HUES48 (cell line): Measurements from ENCODE around the gene TGFB2.

ENCODE experiments used
- H3K27ac ChIP-seq: one replicate; pipeline ENCODE4 v1.7.0; 2013; ENCODE audit warnings: low read depth, low read length, inconsistent platforms
- H3K27me3 ChIP-seq: 2 replicates; pipeline ENCODE4 v1.6.1; 2013; ENCODE audit warnings: mild to moderate bottlenecking, low read length; ENCODE audit not compliant: control insufficient read depth, insufficient read depth
- H3K36me3 ChIP-seq: 2 replicates; pipeline ENCODE4 v1.6.1; 2013; ENCODE audit warnings: low read length; ENCODE audit not compliant: control insufficient read depth, insufficient read depth
- H3K4me1 ChIP-seq: 2 replicates; pipeline ENCODE4 v1.6.1; 2013; ENCODE audit warnings: mild to moderate bottlenecking, low read length; ENCODE audit not compliant: control insufficient read depth, insufficient read depth
- H3K4me3 ChIP-seq: 2 replicates; pipeline ENCODE4 v1.5.1; 2013; ENCODE audit warnings: mild to moderate bottlenecking, low read depth, low read length
- H3K9ac ChIP-seq: 2 replicates; pipeline ENCODE4 v1.6.1; 2013; ENCODE audit warnings: mild to moderate bottlenecking, low read depth, low read length, moderate library complexity
- H3K9me3 ChIP-seq: 2 replicates; pipeline ENCODE4 v1.6.1; 2013; ENCODE audit warnings: low read length; ENCODE audit not compliant: control insufficient read depth, insufficient read depth

TGFB2 gene

GRCh38 chr1:218392780-218393179, 47.6 kb downstream of the TGFB2 start:
- Histone ChIP-seq H3K9ac (no peak overlapping the region), H3K4me3 (no peak overlapping the region), H3K36me3 (no peaks in the 10 kb centered on the region), H3K4me1 (no peaks in the 10 kb centered on the region), H3K27me3 (no peaks in the 10 kb centered on the region), H3K9me3 (no peaks in the 10 kb centered on the region), H3K27ac (no peak overlapping the region)

GRCh38 chr1:218394416-218394815, 49.3 kb downstream of the TGFB2 start:
- Histone ChIP-seq H3K4me1 (no peaks in the 10 kb centered on the region), H3K9me3 (no peaks in the 10 kb centered on the region), H3K9ac (no peak overlapping the region), H3K36me3 (no peaks in the 10 kb centered on the region), H3K4me3 (no peak overlapping the region), H3K27me3 (no peaks in the 10 kb centered on the region), H3K27ac (no peak overlapping the region)

GRCh38 chr1:218394989-218395388, 49.9 kb downstream of the TGFB2 start:
- H3K4me3 ChIP-seq = no peak overlapping the region
- no peaks in the 10 kb centered on the region for H3K9me3 ChIP-seq
- no peaks in the 10 kb centered on the region for H3K4me1 ChIP-seq
- H3K27ac ChIP-seq = no peak overlapping the region
- no peaks in the 10 kb centered on the region for H3K27me3 ChIP-seq
- H3K9ac ChIP-seq = no peak overlapping the region
- H3K36me3 ChIP-seq = no peaks in the 10 kb centered on the region

DNA sequence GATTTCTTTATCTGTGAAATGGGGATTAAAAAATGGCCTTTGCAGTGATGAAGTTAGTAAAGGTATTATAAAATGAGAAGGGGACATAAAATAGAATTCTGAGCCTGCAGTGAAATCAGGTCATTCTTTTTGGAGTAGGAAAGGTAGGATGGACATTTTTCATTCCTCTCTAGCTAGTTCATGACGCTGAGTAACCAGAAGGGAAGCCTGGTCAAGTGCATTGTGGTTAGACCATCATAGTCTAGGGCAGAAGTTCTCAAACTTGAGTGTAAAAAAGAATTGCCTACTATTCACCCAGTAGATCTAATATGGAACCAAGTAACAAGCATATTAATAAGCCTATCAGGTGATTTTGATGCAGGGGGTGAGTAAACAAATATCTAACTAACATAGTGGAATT, 50.8 kb downstream of the TGFB2 start:
- Histone ChIP-seq H3K4me1 (no peaks in the 10 kb centered on the region), H3K27me3 (no peaks in the 10 kb centered on the region)

GRCh38 chr1:218397752-218398339, 52.7 kb downstream of the TGFB2 start:
- Histone ChIP-seq H3K27ac (no peak overlapping the region), H3K4me1 (peaks cover 12% of the 10 kb centered on the region), H3K36me3 (no peaks in the 10 kb centered on the region), H3K9me3 (no peaks in the 10 kb centered on the region), H3K9ac (no peak overlapping the region), H3K4me3 (no peak overlapping the region), H3K27me3 (no peaks in the 10 kb centered on the region)

More for the DNA sequence above, 50.8 kb downstream of the TGFB2 start:
- H3K9me3 ChIP-seq = no peaks in the 10 kb centered on the region
- H3K4me3 ChIP-seq = no peak overlapping the region
- no peaks in the 10 kb centered on the region for H3K36me3 ChIP-seq
- no peak overlapping the region for H3K9ac ChIP-seq
- H3K27ac ChIP-seq = no peak overlapping the region

GRCh38 chr1:218400624-218401023, 55.5 kb downstream of the TGFB2 start:
- no peaks in the 10 kb centered on the region for H3K27me3 ChIP-seq
- peaks cover 12% of the 10 kb centered on the region for H3K4me1 ChIP-seq
- no peak overlapping the region for H3K9ac ChIP-seq
- no peak overlapping the region for H3K27ac ChIP-seq
- H3K4me3 ChIP-seq = no peak overlapping the region
- H3K36me3 ChIP-seq = no peaks in the 10 kb centered on the region
- H3K9me3 ChIP-seq = no peaks in the 10 kb centered on the region

DNA sequence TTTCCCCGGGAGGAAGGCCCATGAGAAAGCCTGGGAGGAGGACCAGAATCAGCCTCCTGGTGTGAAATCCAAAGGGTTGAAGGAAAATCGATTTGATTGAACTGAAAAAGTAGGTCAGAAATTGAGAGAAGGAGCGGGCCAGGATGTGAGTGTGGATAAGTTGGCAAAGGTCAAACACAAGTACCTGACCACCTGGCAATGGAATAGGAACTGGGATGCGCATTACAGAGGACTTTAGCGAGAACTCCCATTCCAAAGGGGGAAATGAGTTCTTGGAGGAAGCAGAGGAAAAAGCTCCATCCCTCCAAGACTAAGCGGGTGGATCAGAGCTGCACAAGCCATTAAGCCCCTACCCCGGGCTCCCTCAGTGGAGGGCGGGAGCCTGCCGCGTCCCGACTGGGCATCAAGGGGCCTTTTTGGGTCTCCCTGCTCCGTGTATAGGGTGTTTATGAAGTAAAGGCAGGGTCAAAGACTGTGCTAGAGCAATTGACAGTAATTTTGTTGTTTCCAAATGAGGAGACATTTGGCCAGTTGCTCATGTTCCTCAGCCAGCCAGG, 56.4 kb downstream of the TGFB2 start:
- Histone ChIP-seq H3K4me1 (peaks cover 12% of the 10 kb centered on the region), H3K36me3 (no peaks in the 10 kb centered on the region), H3K9ac (no peak overlapping the region), H3K27ac (no peak overlapping the region), H3K9me3 (no peaks in the 10 kb centered on the region), H3K27me3 (no peaks in the 10 kb centered on the region), H3K4me3 (no peak overlapping the region)

- Histone ChIP-seq H3K27ac (no peak overlapping the region), H3K9me3 (no peaks in the 10 kb centered on the region), H3K9ac (no peak overlapping the region), H3K4me1 (peaks cover 12% of the 10 kb centered on the region), H3K4me3 (no peak overlapping the region), H3K36me3 (no peaks in the 10 kb centered on the region), H3K27me3 (no peaks in the 10 kb centered on the region)
Measured at GRCh38 chr1:218401998-218402785, 57.1 kb downstream of the TGFB2 start.

DNA sequence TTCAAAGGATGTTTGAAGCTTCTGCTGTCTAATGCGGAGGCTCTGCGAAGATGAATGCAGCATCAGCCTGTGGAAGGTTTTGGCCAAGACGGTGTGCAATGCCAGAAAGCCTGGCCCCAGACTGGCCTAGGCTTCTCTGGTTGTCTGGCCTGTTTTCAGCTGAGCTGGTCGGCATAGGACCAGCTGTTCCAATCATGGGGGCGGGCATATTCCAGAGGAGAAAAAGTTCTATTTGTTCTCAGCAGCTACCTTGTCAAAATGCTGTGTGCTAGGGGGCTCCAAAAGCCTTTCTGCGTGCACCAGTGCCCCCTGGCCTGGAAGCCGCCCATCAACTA, 57.6 kb downstream of the TGFB2 start:
- H3K4me3 ChIP-seq = no peak overlapping the region
- no peak overlapping the region for H3K27ac ChIP-seq
- no peaks in the 10 kb centered on the region for H3K36me3 ChIP-seq
- H3K9me3 ChIP-seq = no peaks in the 10 kb centered on the region
- H3K9ac ChIP-seq = no peak overlapping the region
- no peaks in the 10 kb centered on the region for H3K27me3 ChIP-seq
- H3K4me1 ChIP-seq = peaks cover 12% of the 10 kb centered on the region

GRCh38 chr1:218403300-218403699, 58.2 kb downstream of the TGFB2 start:
- H3K27ac ChIP-seq = no peak overlapping the region

DNA sequence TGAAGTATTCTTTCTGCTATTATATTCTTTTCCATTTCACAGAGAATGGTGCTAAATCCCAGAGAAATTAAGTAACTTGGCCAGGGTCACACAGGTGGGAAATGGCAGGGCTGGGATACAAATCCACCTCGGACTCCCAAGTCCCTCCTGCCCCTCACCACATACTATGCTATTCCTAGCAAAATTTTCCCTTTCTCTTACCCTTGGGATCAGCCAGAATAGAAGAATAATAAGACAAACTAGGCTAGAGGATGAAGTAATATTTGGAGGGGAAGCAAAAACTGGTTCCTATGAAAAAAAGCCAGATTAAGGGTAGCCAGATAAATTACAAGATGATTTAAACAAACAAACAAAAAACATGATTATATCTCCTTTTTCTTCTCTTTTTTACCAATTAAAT, 62.5 kb downstream of the TGFB2 start:
- Histone ChIP-seq H3K36me3 (no peaks in the 10 kb centered on the region), H3K27ac (no peak overlapping the region), H3K4me3 (no peak overlapping the region), H3K9me3 (no peaks in the 10 kb centered on the region), H3K27me3 (no peaks in the 10 kb centered on the region), H3K9ac (no peak overlapping the region), H3K4me1 (peaks cover 4% of the 10 kb centered on the region)

More at GRCh38 chr1:218403300-218403699, 58.2 kb downstream of the TGFB2 start:
- Histone ChIP-seq H3K4me1 (peaks cover 12% of the 10 kb centered on the region), H3K36me3 (no peaks in the 10 kb centered on the region), H3K27me3 (no peaks in the 10 kb centered on the region), H3K9ac (no peak overlapping the region), H3K4me3 (no peak overlapping the region), H3K9me3 (no peaks in the 10 kb centered on the region)
